Coronary artery (tissue), 2 donors: ENCODE measurements around the gene MROH7.

Experiments
- DNase-seq: peaks from one replicate; pipeline ENCODE4 v3.0.0-alpha.2; 2017; ENCODE audit warnings: low spot score
- H3K27ac ChIP-seq, 2 donors: fragments of 200-600 bp; sonication (generic); one replicate each; pipeline ENCODE4 v1.5.1; 2016 to 2019
- H3K4me3 ChIP-seq: fragments of 200-600 bp; sonication (generic); 2 replicates; pipeline ENCODE4 v1.5.1; 2016; ENCODE audit warnings: mild to moderate bottlenecking, moderate library complexity
- TF ChIP-seq, protein P1 (sequence below): fragments of 200-600 bp; sonication (generic); IDR thresholded peaks from one replicate; pipeline ENCODE4 v1.5.1; 2019; ENCODE audit warnings: antibody characterized with exemption

MROH7 gene

DNA sequence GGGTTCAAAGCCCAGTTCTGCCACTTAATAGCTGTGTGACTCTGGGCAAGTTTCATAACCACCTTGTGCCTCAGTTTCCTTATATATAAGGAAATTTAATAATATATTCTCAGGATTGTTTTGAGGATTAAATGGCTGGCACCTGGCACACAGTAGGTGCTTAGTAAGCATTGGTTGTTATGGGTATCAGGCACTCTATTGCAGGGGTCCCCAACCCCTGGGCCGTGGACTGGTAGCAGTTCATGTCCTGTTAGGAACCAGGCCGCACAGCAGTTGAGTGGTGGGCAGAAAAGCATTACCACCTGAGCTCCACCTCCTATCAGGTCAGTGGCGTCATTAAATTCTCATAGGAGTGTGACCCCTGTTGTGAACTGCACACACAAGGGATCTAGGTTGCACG, 104.3 kb downstream of the MROH7 start:
- TF ChIP-seq, protein P1, sequence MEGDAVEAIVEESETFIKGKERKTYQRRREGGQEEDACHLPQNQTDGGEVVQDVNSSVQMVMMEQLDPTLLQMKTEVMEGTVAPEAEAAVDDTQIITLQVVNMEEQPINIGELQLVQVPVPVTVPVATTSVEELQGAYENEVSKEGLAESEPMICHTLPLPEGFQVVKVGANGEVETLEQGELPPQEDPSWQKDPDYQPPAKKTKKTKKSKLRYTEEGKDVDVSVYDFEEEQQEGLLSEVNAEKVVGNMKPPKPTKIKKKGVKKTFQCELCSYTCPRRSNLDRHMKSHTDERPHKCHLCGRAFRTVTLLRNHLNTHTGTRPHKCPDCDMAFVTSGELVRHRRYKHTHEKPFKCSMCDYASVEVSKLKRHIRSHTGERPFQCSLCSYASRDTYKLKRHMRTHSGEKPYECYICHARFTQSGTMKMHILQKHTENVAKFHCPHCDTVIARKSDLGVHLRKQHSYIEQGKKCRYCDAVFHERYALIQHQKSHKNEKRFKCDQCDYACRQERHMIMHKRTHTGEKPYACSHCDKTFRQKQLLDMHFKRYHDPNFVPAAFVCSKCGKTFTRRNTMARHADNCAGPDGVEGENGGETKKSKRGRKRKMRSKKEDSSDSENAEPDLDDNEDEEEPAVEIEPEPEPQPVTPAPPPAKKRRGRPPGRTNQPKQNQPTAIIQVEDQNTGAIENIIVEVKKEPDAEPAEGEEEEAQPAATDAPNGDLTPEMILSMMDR: no peak
- no peak for DNase-seq
- Histone ChIP-seq H3K4me3 (no peak overlapping the region), H3K27ac (no peak overlapping the region)

DNA sequence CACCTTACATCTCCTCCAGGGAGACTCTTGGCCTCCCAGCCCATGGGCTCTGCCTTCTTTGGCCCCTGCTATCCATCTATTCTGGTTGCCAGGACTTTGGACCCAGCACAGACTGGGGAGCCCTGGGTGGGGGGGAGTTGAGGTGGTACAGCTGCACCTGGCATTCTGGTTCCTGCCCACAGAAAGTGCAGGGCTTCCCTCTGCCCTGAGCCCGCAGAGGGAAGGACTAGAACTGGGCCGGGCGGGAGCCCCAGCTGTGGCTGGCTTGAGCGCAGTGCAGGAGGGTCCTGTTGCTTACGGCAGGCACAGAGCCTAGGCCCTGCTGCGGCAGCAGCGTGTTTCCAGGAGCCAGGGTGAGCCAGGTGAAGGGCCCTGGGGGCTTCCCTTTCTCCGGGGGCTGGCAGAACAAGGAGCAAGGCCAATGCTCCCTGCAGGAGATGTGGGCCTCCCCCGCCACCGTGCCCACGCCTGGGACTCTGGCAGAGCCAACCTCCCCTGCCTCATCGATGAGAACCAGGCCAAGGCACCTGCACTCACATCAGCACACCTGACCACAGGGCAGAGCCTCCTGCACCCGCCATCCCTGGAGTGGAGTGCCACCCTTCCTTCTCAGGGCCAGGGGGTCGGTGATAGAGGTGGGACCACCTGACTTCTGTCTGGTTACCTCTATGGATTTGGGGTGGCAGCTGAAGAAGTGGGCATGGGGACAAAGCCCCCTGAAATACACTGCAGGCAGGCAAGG, 106.7 kb downstream of the MROH7 start:
- no peak overlapping the region for H3K4me3 ChIP-seq
- no peak for DNase-seq
- no peak overlapping the region for H3K27ac ChIP-seq
- TF ChIP-seq, protein P1: no peak

DNA sequence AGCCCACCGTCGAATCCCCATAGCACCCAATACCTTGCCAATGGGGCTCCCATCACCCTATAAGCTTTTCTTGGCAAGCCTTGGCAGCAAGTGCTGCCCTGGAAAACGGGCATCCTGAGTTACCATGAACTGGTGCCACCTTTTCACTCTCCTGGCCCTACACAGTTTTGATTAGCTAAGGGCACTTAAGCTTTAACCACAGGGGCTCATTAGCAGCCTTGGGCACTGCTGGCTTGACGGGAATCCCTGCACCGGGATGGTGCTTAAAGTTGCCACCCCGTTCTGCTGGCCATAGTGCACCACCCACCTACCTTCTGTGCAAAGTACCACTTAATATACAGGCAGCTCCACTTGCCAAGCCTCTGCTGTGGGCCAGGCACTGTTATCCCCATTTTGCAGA, 109.0 kb downstream of the MROH7 start:
- no peak for DNase-seq
- no peak overlapping the region for H3K4me3 ChIP-seq
- H3K27ac ChIP-seq: no peak overlapping the region
- TF ChIP-seq, protein P1: no peak

DNA sequence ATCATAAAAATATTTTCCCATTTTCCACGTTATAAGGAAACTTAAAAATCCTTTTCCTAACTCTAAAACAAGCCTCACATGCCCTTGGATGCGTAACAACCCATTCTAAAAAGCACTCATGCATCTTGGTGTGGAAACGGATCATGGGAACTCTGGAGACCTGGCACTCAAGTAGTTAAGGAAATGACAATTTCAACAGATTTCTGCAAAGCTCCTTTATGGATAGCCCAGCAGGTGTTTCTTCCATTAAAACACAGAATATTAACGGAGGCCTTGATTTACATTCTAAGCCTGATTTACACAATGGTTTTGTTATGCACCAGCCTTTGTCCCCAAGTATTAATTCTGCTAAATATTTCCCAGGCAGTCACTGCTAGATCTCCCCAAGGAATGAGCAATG, 109.8 kb downstream of the MROH7 start:
- Histone ChIP-seq H3K27ac (no peak overlapping the region), H3K4me3 (no peak overlapping the region)
- DNase-seq: no peak
- TF ChIP-seq, protein P1: no peak

DNA sequence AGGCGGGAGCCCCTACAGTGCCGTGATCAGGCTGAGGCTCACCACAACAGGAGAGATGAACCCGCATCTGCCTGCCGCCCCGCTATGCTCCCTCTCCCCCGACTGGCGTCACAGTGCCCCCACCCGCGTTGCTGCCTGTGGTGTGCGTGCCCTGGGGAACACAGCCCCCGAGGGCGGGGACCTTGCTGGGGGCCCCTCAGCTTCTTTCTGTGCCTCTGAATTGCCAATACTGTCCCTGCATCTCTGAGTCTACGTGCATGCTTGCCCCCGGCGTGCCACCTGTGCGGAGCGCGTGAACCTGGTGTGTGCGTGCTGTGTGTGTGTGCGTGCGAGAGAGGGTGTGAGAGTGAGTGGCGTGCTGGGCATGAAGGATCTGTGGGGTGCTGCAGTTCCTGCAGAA, 112.5 kb downstream of the MROH7 start:
- DNase-seq: no peak
- Histone ChIP-seq H3K4me3 (no peak overlapping the region), H3K27ac (no peak overlapping the region)
- TF ChIP-seq, protein P1: no peak

DNA sequence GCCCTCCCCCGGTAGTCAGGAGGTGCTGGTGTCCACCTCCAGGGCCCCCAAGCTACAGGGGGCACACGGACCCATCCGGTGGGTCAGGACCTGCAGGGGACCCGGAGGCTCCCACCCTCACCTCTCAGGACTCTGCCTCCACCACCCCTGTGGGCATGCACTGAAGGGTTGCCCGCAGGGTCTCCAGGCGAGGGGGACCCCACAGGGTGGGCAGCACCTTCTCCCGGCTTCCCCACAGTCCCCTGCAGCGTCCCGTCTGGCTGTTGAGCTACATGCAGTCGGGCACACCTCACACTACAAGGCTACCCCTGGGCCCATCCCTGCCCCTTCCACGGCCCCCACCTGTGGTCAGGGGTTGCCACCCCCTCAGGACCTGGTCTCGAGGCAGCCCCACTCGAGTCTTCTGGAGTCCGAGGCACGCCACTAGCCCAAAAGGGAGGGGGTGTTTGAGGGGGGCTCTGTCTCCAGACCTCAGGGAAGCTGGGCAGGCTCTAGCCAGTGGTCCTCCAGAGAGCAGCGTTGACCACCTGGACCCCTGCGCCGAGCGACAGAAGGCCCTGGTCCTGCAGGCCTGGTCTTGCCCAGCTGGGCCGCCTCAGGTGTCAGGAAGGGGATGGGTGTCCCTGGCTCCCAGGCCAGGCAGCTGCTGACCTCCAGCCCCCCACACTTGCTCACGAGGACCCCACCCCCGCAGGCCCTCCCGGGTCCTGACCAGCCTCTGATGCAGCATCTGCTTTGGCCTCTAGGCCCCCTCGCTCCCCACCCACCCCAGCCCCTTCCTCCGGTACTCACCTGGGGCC, 113.1 kb downstream of the MROH7 start:
- Histone ChIP-seq H3K27ac (no peak overlapping the region), H3K4me3 (no peak overlapping the region)
- TF ChIP-seq, protein P1: no peak
- DNase-seq: no peak

DNA sequence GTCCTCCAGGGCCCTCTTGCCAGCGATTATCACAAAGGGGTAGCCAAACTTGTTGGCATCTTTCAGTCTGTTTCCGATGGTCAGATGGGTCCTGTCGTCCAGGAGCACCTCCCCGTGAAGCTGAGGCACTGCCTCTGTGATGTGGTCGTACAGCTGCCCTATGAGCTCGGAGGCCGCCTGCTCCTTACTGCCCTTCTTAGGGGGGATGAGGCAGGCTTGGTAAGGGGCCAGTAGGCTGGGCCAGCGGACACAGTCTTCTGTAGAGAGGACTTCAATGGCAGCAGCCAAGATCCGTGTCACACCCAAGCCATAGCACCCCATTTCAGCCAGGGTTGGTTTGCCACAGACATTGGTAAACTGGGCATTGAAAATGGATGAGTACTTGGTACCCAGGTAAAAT, 116.2 kb downstream of the MROH7 start:
- no peak overlapping the region for H3K27ac ChIP-seq
- TF ChIP-seq, protein P1: no peak
- DNase-seq: no peak
- H3K4me3 ChIP-seq: no peak overlapping the region
